GM18498 (cell line): ENCODE results near the gene NAXD.
"Not testable (repeated sequence)": the region's sequence is repeated elsewhere in the genome, so short reads cannot be mapped to it uniquely, and the experiment has no call there.

Experiments used
- ATAC-seq: cut with Tn5 transposase; IDR thresholded peaks from one replicate; pipeline ENCODE4 v1.9.1; 2021; ENCODE audit warnings: mild to moderate bottlenecking, moderate library complexity; ENCODE audit not compliant: unreplicated experiment

The NAXD gene

DNA sequence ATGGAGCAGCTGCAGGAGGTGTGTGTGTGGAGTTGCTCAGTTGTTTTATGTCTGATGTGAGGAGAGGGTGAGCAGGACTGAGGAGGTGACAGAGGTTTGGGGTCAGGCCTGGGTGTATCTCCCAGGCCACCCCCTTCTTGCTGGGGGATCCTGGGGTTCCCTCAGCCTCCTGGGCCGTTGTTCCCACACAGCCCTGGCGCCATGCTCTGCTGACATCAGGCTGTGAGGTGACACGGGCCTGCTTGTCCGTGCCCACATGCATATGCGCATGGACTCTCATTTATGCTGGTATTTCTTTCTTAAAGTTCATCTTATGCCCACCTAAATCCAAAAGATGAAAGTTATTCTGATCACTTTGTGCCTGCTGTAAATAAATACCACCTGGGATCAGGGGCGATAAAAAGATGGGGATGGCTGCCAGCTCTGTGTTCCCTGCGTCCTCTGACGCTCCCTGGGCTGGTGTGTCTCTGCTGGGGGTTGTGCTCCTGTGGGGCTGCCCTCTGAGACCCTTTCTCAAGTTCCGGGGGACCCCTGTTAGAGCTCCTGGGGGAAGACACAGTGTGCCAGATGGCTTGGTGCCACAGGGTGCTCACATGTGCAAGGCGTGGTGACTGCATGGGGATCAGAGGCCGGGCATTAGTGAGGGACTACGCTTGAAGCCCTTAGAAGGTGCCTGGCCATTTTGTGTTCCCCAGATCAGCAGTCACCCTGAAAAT lies 12.6 kb downstream of the NAXD start:
- no peak for ATAC-seq

DNA sequence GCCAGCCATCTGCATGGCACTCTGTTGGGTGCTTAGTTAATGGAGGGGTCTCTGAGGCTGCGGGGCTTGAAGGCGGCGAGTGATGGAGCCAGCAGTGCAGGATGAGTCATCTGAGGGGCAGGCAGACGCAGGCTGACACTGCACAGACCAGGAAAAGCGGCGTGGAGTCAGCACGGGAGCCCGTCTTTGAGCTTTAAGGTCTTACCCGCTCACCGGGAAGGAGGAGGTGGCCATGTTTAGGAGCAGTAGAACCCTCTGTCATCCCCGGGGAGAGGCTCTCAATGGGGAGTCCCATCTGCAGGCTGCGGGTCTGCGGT lies 13.1 kb downstream of the NAXD start:
- ATAC-seq = no peak

DNA sequence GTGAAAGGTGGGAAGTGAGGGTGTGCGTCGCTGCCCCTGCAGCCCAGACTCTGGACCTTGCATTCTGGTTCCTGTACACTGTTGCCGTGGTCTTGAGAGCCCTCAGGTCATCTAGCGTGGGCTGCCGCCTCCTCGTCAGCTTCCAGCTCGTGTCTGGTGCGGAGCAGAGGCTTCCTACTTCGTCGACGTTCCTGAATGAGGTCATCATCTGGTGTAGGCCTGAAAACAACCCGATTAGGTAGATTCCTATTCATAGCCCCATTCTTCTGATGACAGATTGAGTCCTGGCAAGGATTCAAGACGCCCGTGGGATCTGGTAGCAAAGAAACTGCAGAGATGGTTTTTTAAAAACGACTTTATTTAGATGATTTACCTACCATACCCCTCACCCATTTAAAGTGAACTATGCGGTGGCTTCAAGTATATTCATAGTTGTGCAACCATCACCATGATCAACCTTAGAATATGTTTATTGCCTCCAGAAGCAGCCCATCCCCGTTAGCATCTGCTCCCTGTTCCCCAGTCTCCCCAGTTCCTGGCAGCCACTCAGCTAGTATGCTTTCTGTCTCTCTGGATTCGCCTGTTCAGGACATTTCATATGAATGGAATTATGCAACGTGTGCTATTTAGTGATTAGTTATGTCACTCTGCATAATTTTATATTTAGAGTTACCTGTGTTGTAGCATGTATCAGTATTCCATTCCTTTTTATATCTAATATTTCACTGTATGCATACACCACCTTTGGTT lies 13.8 kb downstream of the NAXD start:
- ATAC-seq = no peak

GRCh38 chr13:110629735-110630134 lies 14.4 kb downstream of the NAXD start:
- ATAC-seq = no peak

GRCh38 chr13:110630566-110631119 lies 15.3 kb downstream of the NAXD start:
- ATAC-seq = no peak

DNA sequence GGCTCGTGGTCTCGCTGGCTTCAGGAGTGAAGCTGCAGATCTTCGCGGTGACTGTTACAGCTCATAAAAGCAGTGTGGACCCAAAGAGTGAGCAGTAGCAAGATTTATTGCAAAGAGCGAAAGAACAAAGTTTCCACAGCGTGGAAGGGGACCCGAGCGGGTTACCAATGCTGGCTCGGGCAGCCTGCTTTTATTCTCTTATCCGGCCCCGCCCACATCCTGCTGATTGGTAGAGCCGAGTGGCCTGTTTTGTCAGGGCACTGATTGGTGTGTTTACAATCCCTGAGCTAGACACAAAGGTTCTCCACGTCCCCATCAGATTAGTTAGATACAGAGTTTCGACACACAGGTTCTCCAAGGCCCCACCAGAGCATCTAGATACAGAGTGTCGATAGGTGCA lies 16.9 kb downstream of the NAXD start:
- ATAC-seq = not testable (repeated sequence)

DNA sequence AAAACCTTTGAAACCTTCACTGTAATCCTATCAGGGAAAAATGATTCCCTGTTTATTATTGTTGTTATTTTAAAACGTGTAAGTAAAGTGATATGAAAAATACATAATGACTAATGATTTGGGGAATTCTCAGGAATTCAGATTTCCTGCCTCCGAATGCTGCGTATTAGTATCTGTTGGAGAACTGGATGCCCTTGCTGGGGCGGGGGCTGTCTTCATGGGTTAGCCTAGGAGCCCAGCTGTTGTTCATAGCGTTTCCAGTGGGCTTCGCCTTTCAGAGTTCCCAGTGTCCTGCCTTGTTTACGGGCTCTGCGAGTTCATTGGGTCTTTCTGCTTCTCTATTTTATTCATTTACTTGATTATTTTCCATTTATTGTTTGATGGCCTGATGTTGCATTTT lies 18.4 kb downstream of the NAXD start:
- no peak for ATAC-seq

- ATAC-seq = no peak
These were observed 19.2 kb downstream of the NAXD start for GRCh38 chr13:110634558-110634957.

- ATAC-seq = no peak
These were observed 20.2 kb downstream of the NAXD start for GRCh38 chr13:110635405-110636002.

GRCh38 chr13:110636053-110636475 lies 20.7 kb downstream of the NAXD start:
- no peak for ATAC-seq

DNA sequence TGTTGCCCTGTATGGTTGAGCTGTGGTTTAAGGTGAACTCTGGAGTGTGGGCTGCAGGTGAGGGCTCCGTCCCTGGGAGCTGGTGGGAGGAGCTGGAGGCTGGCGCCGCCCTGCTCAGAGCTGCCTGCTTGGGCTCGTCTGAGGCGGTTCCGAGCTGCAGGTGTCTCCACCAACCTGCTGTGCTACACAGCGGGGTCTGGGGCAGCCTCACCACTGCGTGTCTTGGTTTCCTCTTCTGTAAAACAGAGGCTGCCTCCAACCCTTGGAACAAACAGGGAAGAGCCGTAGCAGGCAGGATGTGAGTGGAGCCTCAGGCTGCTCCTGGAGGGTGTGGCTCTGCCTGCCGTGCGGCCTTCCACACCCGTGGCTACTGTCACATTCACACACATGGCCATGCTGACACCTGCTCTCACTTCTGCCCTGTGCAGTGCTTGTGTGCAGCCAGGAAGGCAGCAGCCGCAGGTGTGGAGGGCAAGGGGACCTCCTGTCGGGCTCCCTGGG lies 21.4 kb downstream of the NAXD start:
- no peak for ATAC-seq

GRCh38 chr13:110637275-110637674 lies 21.9 kb downstream of the NAXD start:
- ATAC-seq = no peak

- ATAC-seq = no peak
These were observed 22.4 kb downstream of the NAXD start for GRCh38 chr13:110637747-110638146.

- ATAC-seq = no peak
These were observed 22.9 kb downstream of the NAXD start for GRCh38 chr13:110638257-110638656.

GRCh38 chr13:110638814-110639806 lies 23.8 kb downstream of the NAXD start:
- ATAC-seq = no peak

DNA sequence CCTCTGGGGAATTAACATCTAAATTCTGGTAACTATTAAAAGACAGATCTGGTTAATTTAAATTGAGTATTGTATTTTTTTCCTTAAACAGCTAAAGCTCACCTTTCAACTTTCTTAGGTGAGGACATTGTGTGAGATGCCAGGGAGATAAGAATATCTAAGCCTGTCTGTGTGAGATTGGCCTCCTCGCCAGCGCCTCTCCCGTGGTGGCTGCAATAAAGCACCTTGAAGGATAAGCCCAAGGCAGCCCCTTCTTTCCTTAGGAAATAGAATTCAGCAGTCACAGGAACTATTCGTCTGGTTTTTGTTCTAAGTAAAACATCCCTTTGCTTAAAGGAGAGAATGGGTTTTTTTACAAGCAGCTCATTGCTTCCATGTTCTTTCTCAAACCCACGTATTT lies 24.6 kb downstream of the NAXD start:
- no peak for ATAC-seq

DNA sequence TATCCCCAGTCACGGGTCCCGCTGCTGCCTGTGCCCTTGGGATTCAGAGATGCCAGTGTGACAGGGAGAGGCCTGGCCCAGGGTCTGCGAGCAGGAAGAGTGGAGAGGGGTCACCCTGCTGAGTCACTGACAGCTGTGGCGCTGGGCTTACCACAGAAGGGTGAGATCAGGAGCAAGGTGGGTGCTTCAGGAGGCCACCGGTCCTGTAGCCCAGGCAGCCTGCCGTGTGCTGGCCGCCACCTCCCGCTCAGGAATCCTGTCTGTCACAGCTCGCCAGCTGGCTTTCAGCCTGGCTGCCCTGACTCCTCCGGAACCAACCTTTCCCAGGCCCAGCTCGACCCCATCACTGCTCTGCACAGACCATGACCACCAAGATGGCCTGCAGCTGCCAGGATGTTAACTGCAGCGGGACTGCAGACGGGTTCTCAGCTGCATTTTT lies 25.3 kb downstream of the NAXD start:
- no peak for ATAC-seq

DNA sequence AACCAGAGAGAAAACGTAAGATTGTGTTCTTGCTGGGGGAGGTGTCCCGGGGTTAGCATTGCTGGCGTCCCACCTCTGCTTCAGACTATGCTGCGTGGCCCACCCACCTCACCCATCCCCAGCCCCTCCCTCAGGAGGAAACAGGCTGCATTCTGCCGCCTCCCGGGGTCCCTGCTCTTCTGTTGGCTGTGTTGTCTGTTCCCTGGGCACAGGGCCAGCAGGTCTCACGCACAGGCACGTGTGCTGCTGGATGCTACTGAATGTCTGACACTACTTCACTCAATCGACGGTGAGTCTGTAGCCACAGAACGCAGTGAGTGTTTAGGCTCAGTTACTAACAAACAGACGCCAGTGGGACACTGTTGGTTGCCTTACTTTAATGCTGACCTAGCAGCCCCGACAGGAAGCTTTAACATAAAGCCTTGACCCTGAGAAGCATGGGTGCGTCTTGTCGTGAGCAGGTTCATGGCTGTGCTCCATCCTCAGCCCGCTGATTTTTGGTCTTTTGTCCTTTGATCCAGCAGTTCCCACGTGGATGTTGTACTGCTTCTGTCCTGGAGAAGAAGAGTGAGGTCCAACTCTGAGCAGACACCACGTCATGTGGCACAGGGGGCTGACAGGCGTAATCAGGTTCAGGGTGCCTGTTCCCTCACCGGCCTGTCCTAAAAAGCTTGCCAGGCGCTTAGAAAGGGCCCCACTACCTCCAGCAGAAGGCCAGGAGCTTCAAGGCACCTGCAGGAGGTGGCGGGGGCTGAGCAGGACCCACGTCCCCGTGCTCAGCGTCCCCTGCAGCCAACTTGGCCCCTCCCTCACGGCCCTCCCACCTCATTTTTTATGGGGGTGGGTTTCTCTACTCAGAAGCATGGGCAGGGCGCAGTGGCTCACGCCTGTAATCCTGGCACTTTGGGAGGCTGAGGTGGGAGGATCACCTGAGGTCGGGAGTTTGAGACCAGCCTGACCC lies 26.0 kb downstream of the NAXD start:
- no peak for ATAC-seq

- no peak for ATAC-seq
These were observed 27.1 kb downstream of the NAXD start for GRCh38 chr13:110642291-110642981.
